ENCODE results near the gene TSPAN7. TPM values are rescaled to one million over a fixed set of nuclear protein-coding genes. Genes with fewer than 3 reads are reported as not detected.

TSPAN7 gene
- polyA plus RNA-seq, 6 donors from 2014 or later: 0.58 TPM; not detected in 5

Other genes with a start within 250 kb of the TSPAN7 start
- gene RPGR, start 234.0 kb upstream of the TSPAN7 start, polyA plus RNA-seq (ENCODE audit: low read depth in 6 of 6): 1 to 10 TPM in 5 of 6 donors, under 1 TPM in 1; 0.05 to 8.5 (median 6.8) TPM
- gene OTC, start 208.9 kb upstream of the TSPAN7 start, polyA plus RNA-seq (ENCODE audit: low read depth in 6 of 6): not detected
- 10 to 100 TPM; 21.8 to 39.4 (median 28.9) TPM for gene MID1IP1, start 239.9 kb downstream of the TSPAN7 start, polyA plus RNA-seq (ENCODE audit: low read depth in 6 of 6)

Measured in naive B cell (primary cell).